HFF-Myc (cell line): ENCODE results near the gene ATP2A3.

ENCODE experiments used
- DNase-seq: peaks from one replicate; pipeline ENCODE4 v3.0.0-alpha.2; 2011; ENCODE audit warnings: low read depth; ENCODE audit errors: extremely low read depth
- H3K4me3 ChIP-seq: replicated peaks from 2 replicates; pipeline ENCODE4 v1.5.1; 2011; ENCODE audit warnings: low read depth, mild to moderate bottlenecking, control low read depth, low read length
- TF ChIP-seq, protein P1 (sequence below): IDR thresholded peaks from 2 replicates; pipeline ENCODE4 v1.5.1; 2012; ENCODE audit warnings: mild to moderate bottlenecking, low read depth, low read length, control low read depth; ENCODE audit errors: missing control alignments

The ATP2A3 gene

DNA sequence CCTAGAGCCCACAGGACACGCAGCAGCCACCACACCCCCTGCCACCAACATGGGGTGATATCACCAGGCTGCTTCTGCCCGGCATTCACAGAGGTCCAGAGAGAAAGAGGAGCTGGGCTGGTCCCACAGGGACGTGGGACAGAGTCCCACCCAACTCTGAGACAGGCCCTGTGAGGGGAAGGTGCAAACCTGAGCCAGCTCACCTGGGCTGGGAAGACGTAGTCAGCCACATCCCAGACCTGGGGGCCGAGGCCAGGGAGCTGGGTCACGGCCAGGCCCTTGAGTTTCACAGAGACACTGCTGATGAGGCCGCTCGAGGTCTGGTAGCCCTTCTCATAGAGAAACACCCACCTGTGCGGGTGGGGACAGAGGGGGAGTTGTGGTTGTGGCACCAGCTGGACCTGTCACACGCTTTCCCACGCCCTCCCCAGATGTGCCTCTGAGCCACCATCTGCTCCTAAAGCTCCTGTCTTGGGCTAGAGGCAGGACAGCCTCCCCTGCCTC, 59.2 kb downstream of the ATP2A3 start:
- H3K4me3 ChIP-seq: no peak overlapping the region
- DNase-seq: no peak
- TF ChIP-seq, protein P1, sequence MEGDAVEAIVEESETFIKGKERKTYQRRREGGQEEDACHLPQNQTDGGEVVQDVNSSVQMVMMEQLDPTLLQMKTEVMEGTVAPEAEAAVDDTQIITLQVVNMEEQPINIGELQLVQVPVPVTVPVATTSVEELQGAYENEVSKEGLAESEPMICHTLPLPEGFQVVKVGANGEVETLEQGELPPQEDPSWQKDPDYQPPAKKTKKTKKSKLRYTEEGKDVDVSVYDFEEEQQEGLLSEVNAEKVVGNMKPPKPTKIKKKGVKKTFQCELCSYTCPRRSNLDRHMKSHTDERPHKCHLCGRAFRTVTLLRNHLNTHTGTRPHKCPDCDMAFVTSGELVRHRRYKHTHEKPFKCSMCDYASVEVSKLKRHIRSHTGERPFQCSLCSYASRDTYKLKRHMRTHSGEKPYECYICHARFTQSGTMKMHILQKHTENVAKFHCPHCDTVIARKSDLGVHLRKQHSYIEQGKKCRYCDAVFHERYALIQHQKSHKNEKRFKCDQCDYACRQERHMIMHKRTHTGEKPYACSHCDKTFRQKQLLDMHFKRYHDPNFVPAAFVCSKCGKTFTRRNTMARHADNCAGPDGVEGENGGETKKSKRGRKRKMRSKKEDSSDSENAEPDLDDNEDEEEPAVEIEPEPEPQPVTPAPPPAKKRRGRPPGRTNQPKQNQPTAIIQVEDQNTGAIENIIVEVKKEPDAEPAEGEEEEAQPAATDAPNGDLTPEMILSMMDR: no peak

DNA sequence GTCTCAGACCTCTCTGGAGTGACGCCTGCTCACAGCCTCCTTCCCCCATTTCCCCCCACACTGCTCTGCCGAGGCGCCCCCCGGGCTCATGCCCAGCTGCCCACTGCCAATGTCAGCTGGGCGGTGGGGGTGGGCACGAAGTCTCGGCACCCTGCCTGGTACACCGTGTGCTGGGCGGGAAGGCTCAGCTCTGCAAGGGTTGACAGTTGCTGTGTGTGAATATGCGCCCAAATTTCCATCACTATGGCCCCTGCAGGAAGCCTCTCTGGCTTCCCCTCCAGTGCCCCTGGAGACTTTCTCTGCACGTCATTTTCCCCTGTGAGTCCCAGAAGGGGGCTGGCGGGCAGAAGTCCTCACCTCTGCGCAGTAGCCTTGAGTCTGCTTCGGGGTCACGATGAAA, 59.7 kb downstream of the ATP2A3 start:
- TF ChIP-seq, protein P1: no peak
- DNase-seq: no peak
- H3K4me3 ChIP-seq: no peak overlapping the region

DNA sequence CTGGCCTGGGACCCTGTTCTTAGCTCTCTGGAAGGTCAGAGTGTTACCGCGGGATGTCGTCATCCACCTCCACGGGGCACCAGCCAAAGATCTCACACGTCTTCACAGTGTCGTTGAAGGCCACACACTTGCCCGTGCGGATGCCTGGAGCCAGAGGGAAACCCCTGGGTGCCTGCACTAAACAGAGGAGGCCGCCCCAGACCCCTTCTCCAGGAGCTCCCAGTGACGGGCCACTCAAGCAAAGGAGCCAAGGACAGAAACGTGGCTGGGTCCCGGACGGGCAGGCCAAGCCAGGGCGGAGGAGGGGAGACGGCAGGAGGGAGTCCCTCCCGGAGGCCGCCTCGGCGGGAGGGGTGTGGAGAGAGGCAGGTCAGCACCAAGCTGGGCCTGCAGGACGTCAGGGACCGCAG, 60.4 kb downstream of the ATP2A3 start:
- DNase-seq: no peak
- TF ChIP-seq, protein P1: no peak
- no peak overlapping the region for H3K4me3 ChIP-seq

DNA sequence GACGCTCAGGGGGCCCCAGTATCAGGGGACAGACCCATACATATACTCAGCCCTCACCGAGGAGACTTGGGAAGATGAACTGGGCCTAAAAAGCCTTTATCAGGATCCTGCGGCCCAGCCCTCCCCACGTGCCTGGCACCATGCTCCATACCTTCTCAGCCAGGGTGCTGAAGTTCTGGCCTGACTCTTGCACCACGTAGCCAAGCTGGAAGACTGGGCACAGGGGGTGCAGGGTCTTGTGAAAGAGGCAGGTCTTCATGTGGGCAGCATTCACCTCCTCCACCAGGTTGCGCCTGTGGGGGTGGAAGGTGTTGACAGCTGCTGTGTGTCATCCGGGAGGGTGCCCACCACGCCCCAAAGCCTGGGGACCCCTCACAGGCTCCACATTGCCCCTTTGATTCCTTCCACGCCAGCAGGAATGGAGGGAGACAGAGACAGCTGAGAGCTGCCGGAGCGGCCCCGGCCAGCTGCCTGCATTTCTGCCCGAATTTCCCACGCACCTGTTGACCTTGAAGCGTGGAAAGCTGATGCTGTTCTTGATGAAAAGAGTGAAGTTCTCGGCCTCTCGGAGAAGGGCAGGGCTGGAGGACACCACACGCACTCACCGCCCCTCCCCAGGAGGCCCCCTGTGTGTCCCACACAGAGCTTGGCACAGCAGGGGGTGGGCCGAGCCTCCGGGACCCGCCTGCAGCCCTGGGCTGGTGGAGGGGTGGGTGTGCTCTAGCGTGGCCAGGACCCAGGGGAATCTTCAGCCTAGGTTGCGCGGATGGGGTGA, 61.0 kb downstream of the ATP2A3 start:
- TF ChIP-seq, protein P1: no peak
- no peak overlapping the region for H3K4me3 ChIP-seq

DNA sequence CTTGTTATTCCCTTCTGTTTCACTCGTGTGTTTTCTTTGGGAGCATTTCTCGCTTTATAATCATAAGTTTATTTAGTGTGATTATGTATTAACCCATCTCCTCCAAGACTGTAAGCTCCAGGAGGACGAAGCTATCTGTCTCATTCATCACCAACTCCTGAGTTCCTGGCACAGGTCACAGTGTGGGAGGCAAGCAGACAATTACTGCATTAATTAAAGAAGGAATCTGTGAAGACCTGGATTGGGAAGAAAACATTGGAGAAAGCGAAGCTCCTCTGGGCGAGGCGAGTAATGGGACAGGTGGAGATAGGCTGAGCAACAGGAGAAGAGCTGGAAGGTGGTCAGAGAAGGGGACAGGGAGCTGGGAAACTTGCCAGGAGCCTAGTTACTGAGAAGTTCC, 63.6 kb downstream of the ATP2A3 start:
- TF ChIP-seq, protein P1: no peak
- no peak overlapping the region for H3K4me3 ChIP-seq
- no peak for DNase-seq

More for the DNA sequence above, 61.0 kb downstream of the ATP2A3 start:
- no peak for DNase-seq

DNA sequence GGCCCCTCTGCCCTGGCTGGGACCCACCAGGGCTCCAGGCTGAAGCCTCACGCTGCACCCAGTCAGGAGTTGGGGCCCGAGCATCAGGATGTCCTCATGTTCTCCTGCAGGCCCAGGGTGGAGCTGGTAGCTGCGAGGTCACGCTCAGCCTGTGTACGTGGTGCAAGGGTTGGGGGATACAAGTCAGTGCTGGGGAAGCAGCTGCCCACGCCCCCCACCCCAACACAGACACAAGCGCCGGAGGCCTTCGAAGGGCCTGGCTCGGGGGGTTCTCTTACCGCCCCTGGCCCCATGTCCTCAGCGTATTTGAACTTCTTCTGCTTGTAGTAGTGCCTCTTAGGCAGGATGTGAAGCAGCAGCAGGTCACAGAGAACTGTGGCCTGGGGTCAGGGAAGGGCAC, 66.5 kb downstream of the ATP2A3 start:
- no peak overlapping the region for H3K4me3 ChIP-seq
- TF ChIP-seq, protein P1: no peak
- DNase-seq: no peak

DNA sequence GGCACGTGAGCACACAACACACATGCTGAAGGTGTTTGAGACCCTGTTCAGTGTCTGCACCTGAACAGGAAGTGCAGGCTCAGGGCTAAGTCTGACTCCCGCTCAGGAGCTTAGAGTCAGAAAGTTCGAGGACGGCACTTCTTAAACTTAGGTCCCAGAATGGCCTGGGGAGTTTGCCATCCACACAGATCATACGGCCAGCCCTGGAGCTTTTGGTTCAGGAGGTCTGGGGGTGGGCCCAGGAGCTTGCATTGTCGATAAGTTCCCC, 67.3 kb downstream of the ATP2A3 start:
- DNase-seq: no peak
- TF ChIP-seq, protein P1: no peak
- no peak overlapping the region for H3K4me3 ChIP-seq
